Activated CD8-positive, alpha-beta memory T cell treated with anti-CD3 and anti-CD28 coated beads, Interleukin-2, amount 50 U/mL, for 1 hour (primary cell): ENCODE measurements around the gene PAIP2.
"Not testable (repeated sequence)": the region's sequence is repeated elsewhere in the genome, so short reads cannot be mapped to it uniquely, and the experiment has no call there.

ENCODE experiments used
- DNase-seq: peaks from one replicate; pipeline ENCODE4 v3.0.0-alpha.2; 2020; ENCODE audit errors: extremely low read depth

Gene PAIP2

GRCh38 chr5:139341689-139342422 is at the start of gene PAIP2:
Gene PAIP2 (plus strand): TSS chr5:139341854. CDS start chr5:139363785, 21,931 bp downstream.
- peak; percentile 90 for DNase-seq

- DNase-seq: no peak
Observed at GRCh38 chr5:139293202-139293506, 48.5 kb upstream of the PAIP2 start.

GRCh38 chr5:139293507-139294373 is 47.9 kb upstream of the PAIP2 start, which contains the start of gene MATR3:
Gene MATR3 (plus strand): TSS chr5:139293740. CDS start chr5:139307416, 13,676 bp downstream.
- peak; percentile 81 for DNase-seq

- DNase-seq: no peak
Observed at GRCh38 chr5:139294374-139295165, 47.1 kb upstream of the PAIP2 start.

- DNase-seq: no peak
Observed at GRCh38 chr5:139295346-139296057, 46.2 kb upstream of the PAIP2 start.

GRCh38 chr5:139296198-139296597 is 45.5 kb upstream of the PAIP2 start:
- DNase-seq: no peak

GRCh38 chr5:139296862-139297326 is 44.8 kb upstream of the PAIP2 start:
- no peak for DNase-seq

- no peak for DNase-seq
Observed at GRCh38 chr5:139297439-139298133, 44.1 kb upstream of the PAIP2 start.

GRCh38 chr5:139298242-139298641 is 43.4 kb upstream of the PAIP2 start:
- DNase-seq: no peak

GRCh38 chr5:139299486-139299885 is 42.2 kb upstream of the PAIP2 start:
- no peak for DNase-seq

- DNase-seq: no peak
Observed at GRCh38 chr5:139301808-139302499, 39.7 kb upstream of the PAIP2 start.

- no peak for DNase-seq
Observed at GRCh38 chr5:139304391-139305324, 37.0 kb upstream of the PAIP2 start.

- DNase-seq: no peak
Observed at GRCh38 chr5:139306197-139306596, 35.5 kb upstream of the PAIP2 start.

- no peak for DNase-seq
Observed at GRCh38 chr5:139306628-139307379, 34.9 kb upstream of the PAIP2 start.

- no peak for DNase-seq
Observed at GRCh38 chr5:139308797-139309196, 32.9 kb upstream of the PAIP2 start.

- DNase-seq: not testable (repeated sequence)
Observed at GRCh38 chr5:139310715-139311186, 30.9 kb upstream of the PAIP2 start.

- no peak for DNase-seq
Observed at GRCh38 chr5:139312075-139312474, 29.6 kb upstream of the PAIP2 start.

GRCh38 chr5:139314276-139314675 is 27.4 kb upstream of the PAIP2 start:
- DNase-seq: no peak
